H1 (cell line): ENCODE measurements around the gene CHST8.

ENCODE experiments used
- ATF3 ChIP-seq: IDR thresholded peaks from 2 replicates; pipeline ENCODE4 v1.6.1; 2011; ENCODE audit warnings: low read depth, mild to moderate bottlenecking, low read length; ENCODE audit not compliant: insufficient read depth
- CTCF ChIP-seq, 3 experiments: IDR thresholded peaks; 1 replicate in 2 of 3; 2 replicates in 1 of 3; pipeline versions ENCODE4 v1.5.1 to v1.6.1; 2011; ENCODE audit warnings: low read length in 3 of 3, mild to moderate bottlenecking in 3 of 3, inconsistent platforms in 2 of 3, low read depth in 1 of 3, moderate library complexity in 1 of 3; ENCODE audit not compliant: insufficient read depth in 1 of 3; ENCODE audit errors: control extremely low read depth in 1 of 3
- HDAC2 ChIP-seq, 2 experiments: fragments of 300-600 bp in 1 of 2; sonication (generic) in 1 of 2; IDR thresholded peaks; 2 replicates each; pipeline ENCODE4 v1.6.1; 2011 to 2012; ENCODE audit warnings: low read depth in 2 of 2, low read length in 2 of 2, mild to moderate bottlenecking in 2 of 2, moderate library complexity in 2 of 2, borderline replicate concordance in 1 of 2, inconsistent platforms in 1 of 2
- JUND ChIP-seq: IDR thresholded peaks from 2 replicates; pipeline ENCODE4 v1.6.1; 2011; ENCODE audit warnings: mild to moderate bottlenecking, improper control_type of control experiment, low read length
- KDM4A ChIP-seq: IDR thresholded peaks from one replicate; pipeline ENCODE4 v1.7.1; 2012; ENCODE audit warnings: low read depth, mild to moderate bottlenecking, moderate library complexity, low read length, inconsistent platforms; ENCODE audit not compliant: severe bottlenecking
- MAFK ChIP-seq: IDR thresholded peaks from 2 replicates; pipeline ENCODE4 v1.6.1; 2012; ENCODE audit warnings: low read depth, mild to moderate bottlenecking, improper control_type of control experiment, low read length
- NRF1 ChIP-seq: IDR thresholded peaks from 2 replicates; pipeline ENCODE4 v1.6.1; 2011; ENCODE audit warnings: mild to moderate bottlenecking, low read depth, low read length, improper control_type of control experiment
- POLR2A ChIP-seq, 2 experiments: IDR thresholded peaks; 1 replicate in 1 of 2; 2 replicates in 1 of 2; pipeline ENCODE4 v1.6.1; 2011; ENCODE audit warnings: low read depth in 2 of 2, low read length in 2 of 2, mild to moderate bottlenecking in 2 of 2; ENCODE audit errors: control extremely low read depth in 1 of 2
- POLR2AphosphoS5 ChIP-seq: IDR thresholded peaks from 2 replicates; pipeline ENCODE4 v1.6.1; 2011; ENCODE audit warnings: low read depth, low read length
- RXRA ChIP-seq: IDR thresholded peaks from 2 replicates; pipeline ENCODE4 v1.6.1; 2011; ENCODE audit warnings: low read depth, mild to moderate bottlenecking, low read length, moderate library complexity; ENCODE audit not compliant: insufficient read depth
- SIN3A ChIP-seq, 2 experiments: IDR thresholded peaks in 1 of 2; conservative IDR thresholded peaks in 1 of 2; 2 replicates each; pipeline ENCODE4 v1.6.1; 2011 to 2012; ENCODE audit warnings: low read length in 2 of 2, improper control_type of control experiment in 1 of 2, low read depth in 1 of 2, mild to moderate bottlenecking in 1 of 2
- SUZ12 ChIP-seq: fragments of 200-600 bp; sonication (generic); IDR thresholded peaks from 2 replicates; pipeline ENCODE4 v1.6.1; 2012; ENCODE audit warnings: mild to moderate bottlenecking, inconsistent platforms, low read length, moderate library complexity, mixed read lengths

- TF ChIP-seq POLR2A (IDR thresholded peaks at IDR 0.05; ENCODE audit: control extremely low read depth in 1 of 2, low read depth in 2 of 2, low read length in 2 of 2) (no peak), NRF1 (no peak), CTCF (IDR thresholded peaks at IDR 0.05; ENCODE audit: control extremely low read depth in 1 of 3, insufficient read depth in 1 of 3, low read depth in 1 of 3, low read length in 3 of 3) (no peak), JUND (no peak), SUZ12 (no peak), HDAC2 (IDR thresholded peaks at IDR 0.05; ENCODE audit: borderline replicate concordance in 1 of 2, low read depth in 2 of 2, low read length in 2 of 2) (no peak), ATF3 (no peak), POLR2AphosphoS5 (no peak), KDM4A (no peak), SIN3A (conservative IDR thresholded peaks at IDR 0.05 in 1 of 2, IDR thresholded peaks at IDR 0.05 in 1 of 2; ENCODE audit: low read depth in 1 of 2, low read length in 2 of 2) (no peak), MAFK (no peak), RXRA (no peak)
Measured at GRCh38 chr19:33728141-33728540, 106.4 kb downstream of the CHST8 start.
